H1 (cell line): ENCODE data around the gene ALDH3A1.

Experiments
- EZH2 ChIP-seq: fragments of 200-600 bp; sonication (generic); IDR thresholded peaks from 2 replicates; pipeline ENCODE4 v1.7.1; 2012; ENCODE audit warnings: low read depth, mild to moderate bottlenecking, moderate library complexity, low read length, inconsistent platforms; ENCODE audit not compliant: severe bottlenecking
- TF ChIP-seq, protein P1 (sequence below): IDR thresholded peaks from 2 replicates; pipeline ENCODE4 v1.6.1; 2012; ENCODE audit warnings: inconsistent platforms

DNA sequence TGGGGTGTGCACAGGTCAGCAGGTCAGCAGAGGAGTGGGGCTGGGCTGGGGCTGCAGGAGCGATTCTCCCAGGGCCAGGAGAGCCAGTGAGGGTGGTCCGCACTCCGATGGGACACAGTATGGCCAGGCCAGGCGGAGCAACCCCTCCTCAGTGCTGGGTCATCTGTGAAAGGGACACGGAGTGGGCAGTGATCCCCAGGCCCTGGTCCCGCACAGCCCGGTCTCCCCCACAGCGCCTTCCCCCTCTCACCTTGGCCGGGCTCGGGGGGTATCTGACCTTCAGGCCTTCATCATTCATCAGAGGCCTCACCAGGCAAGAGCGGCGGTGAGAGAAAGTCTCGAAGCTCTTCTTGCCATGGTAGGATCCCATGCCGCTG, 10.0 kb downstream of the ALDH3A1 start:
- no peak for TF ChIP-seq EZH2
- TF ChIP-seq, protein P1, sequence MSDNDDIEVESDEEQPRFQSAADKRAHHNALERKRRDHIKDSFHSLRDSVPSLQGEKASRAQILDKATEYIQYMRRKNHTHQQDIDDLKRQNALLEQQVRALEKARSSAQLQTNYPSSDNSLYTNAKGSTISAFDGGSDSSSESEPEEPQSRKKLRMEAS: no peak
